Skeletal muscle tissue (tissue), 4 donors: ENCODE measurements around the gene PLXNC1. TPM values are rescaled to one million over a fixed set of nuclear protein-coding genes. Genes with fewer than 3 reads are reported as not detected.

Source experiments
- H3K27ac ChIP-seq: one replicate; pipeline ENCODE4 v1.7.0; 2013; ENCODE audit warnings: mild to moderate bottlenecking, low read depth, low read length, inconsistent platforms
- H3K27me3 ChIP-seq, 3 donors: one replicate each; pipeline ENCODE4 v1.7.0; 2013; ENCODE audit warnings: low read length in 3 of 3; ENCODE audit not compliant: control insufficient read depth in 3 of 3, insufficient read depth in 3 of 3
- H3K36me3 ChIP-seq, 3 donors: one replicate each; pipeline ENCODE4 v1.7.0; 2013; ENCODE audit warnings: low read length in 3 of 3; ENCODE audit not compliant: control insufficient read depth in 3 of 3, insufficient read depth in 3 of 3
- H3K4me1 ChIP-seq, 3 donors: one replicate each; pipeline ENCODE4 v1.7.0; 2013; ENCODE audit warnings: low read length in 3 of 3, mild to moderate bottlenecking in 3 of 3; ENCODE audit not compliant: control insufficient read depth in 3 of 3, insufficient read depth in 3 of 3
- H3K4me3 ChIP-seq, 3 donors: one replicate each; pipeline ENCODE4 v1.7.0; 2013; ENCODE audit warnings: low read length in 3 of 3
- H3K9ac ChIP-seq, 3 donors: one replicate each; pipeline ENCODE4 v1.7.0; 2013; ENCODE audit warnings: low read length in 3 of 3, mild to moderate bottlenecking in 3 of 3, moderate library complexity in 2 of 3, low read depth in 1 of 3
- H3K9me3 ChIP-seq, 3 donors: one replicate each; pipeline ENCODE4 v1.7.0; 2013; ENCODE audit warnings: low read length in 3 of 3; ENCODE audit not compliant: control insufficient read depth in 3 of 3
- total RNA-seq: library from RNA; depleted of rRNA; stranded (reverse); fragments of >200 nt; gene quantifications from one replicate; pipeline ENCODE4 v1.2.3, GENCODE V29; 2014
- donor health status: Osteomylitis.

PLXNC1 gene
- total RNA-seq, 1 donor from 2014 or later = 17.2 TPM

DNA sequence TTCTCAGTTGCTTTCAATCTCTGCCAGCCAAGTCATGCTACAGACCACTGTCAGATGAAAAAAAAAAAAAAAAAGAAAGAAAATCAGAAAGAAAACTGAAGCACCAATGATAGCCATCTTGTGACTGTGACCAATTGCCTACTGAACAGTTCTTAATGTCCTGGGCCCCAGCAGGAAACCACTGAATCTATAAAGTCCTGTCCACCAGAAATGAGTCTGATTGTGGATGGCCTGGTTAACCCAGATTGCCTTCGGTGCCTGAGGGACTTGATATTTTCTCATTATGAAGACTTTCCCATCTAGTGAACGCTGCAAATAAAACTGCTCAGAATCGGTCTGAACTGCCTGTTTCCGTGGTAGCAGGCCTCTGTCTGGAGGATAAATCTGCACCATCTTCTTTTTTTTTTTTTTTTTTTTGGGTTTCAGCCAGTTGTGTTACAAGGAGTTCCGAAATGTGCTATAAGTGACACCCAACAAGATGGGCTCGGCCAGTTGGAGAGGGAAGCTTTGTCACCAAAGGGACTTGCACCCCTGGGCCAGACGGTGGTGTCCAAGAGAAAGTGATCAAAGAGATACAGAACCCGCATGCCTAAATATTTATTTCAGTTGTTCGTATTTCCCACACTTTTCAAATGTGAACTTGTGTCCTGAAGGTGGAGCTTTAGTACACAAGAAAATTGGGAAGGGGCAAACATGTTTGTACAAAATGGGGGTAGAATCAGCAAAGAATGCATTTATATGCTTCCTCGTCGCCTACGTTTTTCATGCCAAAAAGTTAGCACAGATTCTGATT is 3.0 kb upstream of the PLXNC1 start:
- Histone ChIP-seq H3K4me1 (peaks cover 3 to 19% (median 11%) of the 10 kb centered on the region in 3 donors), H3K36me3 (no peaks in the 10 kb centered on the region), H3K4me3 (peak overlapping the region in 1 of 3 donors; percentile 15), H3K9me3 (no peaks in the 10 kb centered on the region), H3K9ac (no peak overlapping the region), H3K27me3 (peaks cover 25 to 37% (median 26%) of the 10 kb centered on the region in 3 donors), H3K27ac (no peak overlapping the region)

GRCh38 chr12:94146166-94146936 is 2.0 kb upstream of the PLXNC1 start:
- Histone ChIP-seq H3K4me3 (no peak overlapping the region), H3K9ac (no peak overlapping the region), H3K27me3 (peaks cover 25 to 42% (median 29%) of the 10 kb centered on the region in 3 donors), H3K27ac (no peak overlapping the region), H3K36me3 (no peaks in the 10 kb centered on the region), H3K9me3 (no peaks in the 10 kb centered on the region), H3K4me1 (peaks cover 3 to 23% (median 11%) of the 10 kb centered on the region in 3 donors)

GRCh38 chr12:94147387-94147990 is 888 bp upstream of the PLXNC1 start:
- Histone ChIP-seq H3K36me3 (no peaks in the 10 kb centered on the region), H3K9ac (no peak overlapping the region), H3K4me3 (peak overlapping the region; percentile 49 to 63 (median 59)), H3K4me1 (peaks cover 3 to 23% (median 14%) of the 10 kb centered on the region in 3 donors), H3K27ac (no peak overlapping the region), H3K9me3 (no peaks in the 10 kb centered on the region), H3K27me3 (peaks cover 25 to 44% (median 29%) of the 10 kb centered on the region in 3 donors)

GRCh38 chr12:94148739-94149118 is 352 bp downstream of the PLXNC1 start:
- Histone ChIP-seq H3K4me1 (peaks cover 3 to 23% (median 14%) of the 10 kb centered on the region in 3 donors), H3K27ac (no peak overlapping the region), H3K9ac (peak overlapping the region in 1 of 3 donors; percentile 40), H3K27me3 (peaks cover 22 to 40% (median 25%) of the 10 kb centered on the region in 3 donors), H3K9me3 (no peaks in the 10 kb centered on the region), H3K4me3 (peak overlapping the region; percentile 49 to 69 (median 69)), H3K36me3 (no peaks in the 10 kb centered on the region)

DNA sequence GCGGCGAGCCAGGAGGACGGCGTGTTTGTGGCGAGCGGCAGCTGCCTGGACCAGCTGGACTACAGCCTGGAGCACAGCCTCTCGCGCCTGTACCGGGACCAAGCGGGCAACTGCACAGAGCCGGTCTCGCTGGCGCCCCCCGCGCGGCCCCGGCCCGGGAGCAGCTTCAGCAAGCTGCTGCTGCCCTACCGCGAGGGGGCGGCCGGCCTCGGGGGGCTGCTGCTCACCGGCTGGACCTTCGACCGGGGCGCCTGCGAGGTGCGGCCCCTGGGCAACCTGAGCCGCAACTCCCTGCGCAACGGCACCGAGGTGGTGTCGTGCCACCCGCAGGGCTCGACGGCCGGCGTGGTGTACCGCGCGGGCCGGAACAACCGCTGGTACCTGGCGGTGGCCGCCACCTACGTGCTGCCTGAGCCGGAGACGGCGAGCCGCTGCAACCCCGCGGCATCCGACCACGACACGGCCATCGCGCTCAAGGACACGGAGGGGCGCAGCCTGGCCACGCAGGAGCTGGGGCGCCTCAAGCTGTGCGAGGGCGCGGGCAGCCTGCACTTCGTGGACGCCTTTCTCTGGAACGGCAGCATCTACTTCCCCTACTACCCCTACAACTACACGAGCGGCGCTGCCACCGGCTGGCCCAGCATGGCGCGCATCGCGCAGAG is 873 bp downstream of the PLXNC1 start:
- H3K27ac ChIP-seq = no peak overlapping the region
- H3K4me3 ChIP-seq = peak overlapping the region; percentile 51 to 69 (median 69)
- H3K27me3 ChIP-seq = peaks cover 22 to 40% (median 25%) of the 10 kb centered on the region in 3 donors
- H3K4me1 ChIP-seq = peaks cover 3 to 23% (median 14%) of the 10 kb centered on the region in 3 donors
- H3K36me3 ChIP-seq = no peaks in the 10 kb centered on the region
- no peaks in the 10 kb centered on the region for H3K9me3 ChIP-seq
- peak overlapping the region in 1 of 3 donors; percentile 40 for H3K9ac ChIP-seq

DNA sequence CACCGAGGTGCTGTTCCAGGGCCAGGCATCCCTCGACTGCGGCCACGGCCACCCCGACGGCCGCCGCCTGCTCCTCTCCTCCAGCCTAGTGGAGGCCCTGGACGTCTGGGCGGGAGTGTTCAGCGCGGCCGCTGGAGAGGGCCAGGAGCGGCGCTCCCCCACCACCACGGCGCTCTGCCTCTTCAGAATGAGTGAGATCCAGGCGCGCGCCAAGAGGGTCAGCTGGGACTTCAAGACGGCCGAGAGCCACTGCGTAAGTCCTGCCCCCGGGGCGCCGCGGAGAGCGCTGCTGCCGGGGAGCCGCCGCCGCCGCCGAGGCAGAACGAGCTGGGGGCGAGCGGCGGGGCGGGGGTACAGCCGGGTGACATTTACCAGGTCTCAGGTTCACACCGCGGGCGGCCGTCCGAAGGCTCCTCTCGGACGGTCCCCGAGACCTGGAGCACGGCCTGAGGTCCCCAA is 1.4 kb downstream of the PLXNC1 start:
- Histone ChIP-seq H3K4me3 (peak overlapping the region; percentile 51 to 69 (median 69)), H3K9me3 (no peaks in the 10 kb centered on the region), H3K27ac (no peak overlapping the region), H3K27me3 (peaks cover 22 to 36% (median 25%) of the 10 kb centered on the region in 3 donors), H3K36me3 (no peaks in the 10 kb centered on the region), H3K4me1 (peaks cover 3 to 23% (median 14%) of the 10 kb centered on the region in 3 donors), H3K9ac (peak overlapping the region in 1 of 3 donors; percentile 40)

- H3K36me3 ChIP-seq = no peaks in the 10 kb centered on the region
- peaks cover 3 to 23% (median 14%) of the 10 kb centered on the region in 3 donors for H3K4me1 ChIP-seq
- H3K4me3 ChIP-seq = peak overlapping the region; percentile 51 to 69 (median 64)
- H3K27ac ChIP-seq = no peak overlapping the region
- peak overlapping the region in 1 of 3 donors; percentile 25 for H3K9ac ChIP-seq
- H3K9me3 ChIP-seq = no peaks in the 10 kb centered on the region
- peaks cover 22 to 36% (median 25%) of the 10 kb centered on the region in 3 donors for H3K27me3 ChIP-seq
Measured at GRCh38 chr12:94150240-94151121, 2.1 kb downstream of the PLXNC1 start.

DNA sequence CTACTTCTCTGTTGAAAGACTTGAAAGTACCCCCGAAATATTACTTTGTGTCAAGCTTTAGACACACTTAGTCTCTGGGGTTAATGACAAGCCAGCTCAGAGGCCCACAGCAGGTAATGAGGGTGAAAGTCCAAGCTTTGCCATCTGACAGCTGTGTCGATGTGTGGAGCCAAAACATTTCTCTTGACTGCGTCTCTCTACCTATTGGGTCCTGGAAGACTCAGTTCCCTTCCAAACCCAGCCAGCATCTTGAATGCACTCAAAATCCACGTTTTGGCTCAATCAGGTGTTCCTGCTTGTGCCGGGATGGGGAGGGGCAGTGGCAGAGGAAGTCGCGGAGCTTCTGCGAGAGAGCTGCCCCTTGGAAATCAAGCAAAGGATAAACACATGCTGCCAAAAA is 3.2 kb downstream of the PLXNC1 start:
- peaks cover 22 to 29% (median 25%) of the 10 kb centered on the region in 3 donors for H3K27me3 ChIP-seq
- no peaks in the 10 kb centered on the region for H3K36me3 ChIP-seq
- H3K27ac ChIP-seq = no peak overlapping the region
- H3K9ac ChIP-seq = no peak overlapping the region
- H3K4me3 ChIP-seq = peak overlapping the region in 1 of 3 donors; percentile 13
- H3K4me1 ChIP-seq = peaks cover 3 to 23% (median 14%) of the 10 kb centered on the region in 3 donors
- H3K9me3 ChIP-seq = no peaks in the 10 kb centered on the region
